ENCODE results near the gene TSPAN11. TPM values are rescaled to one million over a fixed set of nuclear protein-coding genes. Genes with fewer than 3 reads are reported as not detected.

Gene TSPAN11
- total RNA-seq, 5 donors from 2014 or later (not counting 1 experiment from before 2014, with no cell fraction given) = not detected

DNA sequence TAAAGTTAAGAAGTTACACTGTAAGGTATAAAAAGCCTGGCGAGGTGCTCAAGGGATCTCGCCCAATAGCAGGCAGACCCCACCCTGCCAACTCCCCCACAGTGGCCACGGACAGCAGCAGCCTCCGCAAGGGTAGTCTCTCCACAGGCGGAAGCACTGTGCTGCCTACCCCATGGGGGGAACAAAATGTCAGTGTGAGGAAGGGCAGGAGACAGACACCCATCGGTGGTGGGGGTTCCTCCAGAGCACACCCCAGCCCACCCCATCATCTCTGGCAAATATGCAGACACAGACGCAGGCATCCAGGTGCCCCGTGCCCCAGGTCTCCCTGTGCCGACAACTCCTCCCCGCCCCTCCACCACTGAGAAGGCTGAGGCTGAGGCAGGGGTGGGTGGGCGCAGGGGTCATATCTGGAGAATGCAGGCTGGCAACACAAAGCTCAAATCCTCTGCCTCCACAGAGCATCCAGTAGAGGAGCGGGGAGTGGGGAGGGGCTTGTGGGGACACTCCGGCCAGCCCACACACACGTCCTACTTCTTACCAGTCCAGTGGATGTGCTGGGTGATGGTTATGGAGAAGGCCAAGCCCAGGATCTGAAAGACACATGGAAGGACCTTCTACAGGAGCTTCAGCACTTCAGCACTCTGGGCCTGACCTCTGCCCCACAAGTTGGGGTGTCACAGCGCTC lies 78.9 kb downstream of the TSPAN11 start:
- H3K27ac ChIP-seq (ENCODE audit: low read length) = no peak overlapping the region
- H3K4me1 ChIP-seq (ENCODE audit: control insufficient read depth in 1 of 2, extremely low read depth in 1 of 2, insufficient read depth in 2 of 2, low read length in 2 of 2) = no peaks in the 10 kb centered on the region
- DNase-seq = no peak
- ATAC-seq (replicated peaks in 1 of 4) = no peak
- Mint-ChIP-seq H3K36me3 (no peaks in the 10 kb centered on the region), H3K27ac (no peak overlapping the region), H3K4me3 (no peak overlapping the region), H3K27me3 (peaks cover 0 to 6% of the 10 kb centered on the region in 2 donors), H3K4me1 (no peaks in the 10 kb centered on the region), H3K9me3 (no peaks in the 10 kb centered on the region)
- H3K27me3 ChIP-seq (replicated peaks in 1 of 2; ENCODE audit: control insufficient read depth in 2 of 2, extremely low read depth in 1 of 2, insufficient read depth in 2 of 2, low read length in 1 of 2) = peaks cover 0 to 33% of the 10 kb centered on the region in 2 experiments
- no peak overlapping the region for H3K4me3 ChIP-seq (ENCODE audit: control insufficient read depth in 1 of 2, extremely low read depth in 1 of 2, low read length in 1 of 2)
- 88% methylated on average over 3 of the region's 15 CpGs for WGBS (ENCODE audit: insufficient coverage)
- ChIA-PET POLR2A (no interaction called here), CTCF (no interaction called here)
- no peaks in the 10 kb centered on the region for H3K36me3 ChIP-seq (ENCODE audit: control insufficient read depth in 2 of 2, extremely low read depth in 1 of 2, insufficient read depth in 1 of 2, low read length in 1 of 2)
- no peaks in the 10 kb centered on the region for H3K9me3 ChIP-seq

DNA sequence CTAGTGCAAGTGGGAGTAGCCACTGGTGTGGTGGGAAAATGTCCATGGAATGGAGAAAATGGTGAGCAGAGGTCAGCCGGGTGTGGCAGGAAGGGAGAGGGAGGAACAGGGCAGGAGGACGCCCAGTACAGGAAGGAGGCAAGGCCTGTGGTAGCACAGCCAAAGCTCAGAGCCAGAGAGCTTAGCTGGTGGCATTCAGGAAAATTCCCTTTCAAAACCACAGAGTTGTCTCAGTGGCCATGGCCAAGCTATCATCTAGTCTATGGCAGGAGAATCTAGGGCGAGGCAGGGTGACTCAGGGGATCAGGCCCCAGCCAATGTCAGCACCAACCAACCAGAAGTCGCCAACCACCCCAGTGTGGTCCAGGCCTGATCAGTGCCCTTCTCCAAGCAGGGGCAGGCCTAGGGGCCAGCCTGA lies 79.4 kb downstream of the TSPAN11 start:
- H3K36me3 Mint-ChIP-seq = no peaks in the 10 kb centered on the region
- no peak overlapping the region for H3K4me3 ChIP-seq (ENCODE audit: control insufficient read depth in 1 of 2, extremely low read depth in 1 of 2, low read length in 1 of 2)
- ATAC-seq (replicated peaks in 1 of 4) (no peak), DNase-seq (no peak)
- ChIA-PET POLR2A (no interaction called here), CTCF (no interaction called here)
- no peaks in the 10 kb centered on the region for H3K9me3 ChIP-seq
- no peaks in the 10 kb centered on the region for H3K4me1 ChIP-seq (ENCODE audit: control insufficient read depth in 1 of 2, extremely low read depth in 1 of 2, insufficient read depth in 2 of 2, low read length in 2 of 2)
- 87% methylated on average over 4 of the region's 4 CpGs for WGBS (ENCODE audit: insufficient coverage)
- H3K4me1 Mint-ChIP-seq = no peaks in the 10 kb centered on the region
- peaks cover 0 to 3% of the 10 kb centered on the region in 2 donors for H3K27me3 Mint-ChIP-seq
- H3K27ac Mint-ChIP-seq = no peak overlapping the region
- no peak overlapping the region for H3K4me3 Mint-ChIP-seq
- H3K27me3 ChIP-seq (replicated peaks in 1 of 2; ENCODE audit: control insufficient read depth in 2 of 2, extremely low read depth in 1 of 2, insufficient read depth in 2 of 2, low read length in 1 of 2) = peaks cover 0 to 33% of the 10 kb centered on the region in 2 experiments
- no peaks in the 10 kb centered on the region for H3K36me3 ChIP-seq (ENCODE audit: control insufficient read depth in 2 of 2, extremely low read depth in 1 of 2, insufficient read depth in 1 of 2, low read length in 1 of 2)
- H3K27ac ChIP-seq (ENCODE audit: low read length) = no peak overlapping the region
- no peaks in the 10 kb centered on the region for H3K9me3 Mint-ChIP-seq

DNA sequence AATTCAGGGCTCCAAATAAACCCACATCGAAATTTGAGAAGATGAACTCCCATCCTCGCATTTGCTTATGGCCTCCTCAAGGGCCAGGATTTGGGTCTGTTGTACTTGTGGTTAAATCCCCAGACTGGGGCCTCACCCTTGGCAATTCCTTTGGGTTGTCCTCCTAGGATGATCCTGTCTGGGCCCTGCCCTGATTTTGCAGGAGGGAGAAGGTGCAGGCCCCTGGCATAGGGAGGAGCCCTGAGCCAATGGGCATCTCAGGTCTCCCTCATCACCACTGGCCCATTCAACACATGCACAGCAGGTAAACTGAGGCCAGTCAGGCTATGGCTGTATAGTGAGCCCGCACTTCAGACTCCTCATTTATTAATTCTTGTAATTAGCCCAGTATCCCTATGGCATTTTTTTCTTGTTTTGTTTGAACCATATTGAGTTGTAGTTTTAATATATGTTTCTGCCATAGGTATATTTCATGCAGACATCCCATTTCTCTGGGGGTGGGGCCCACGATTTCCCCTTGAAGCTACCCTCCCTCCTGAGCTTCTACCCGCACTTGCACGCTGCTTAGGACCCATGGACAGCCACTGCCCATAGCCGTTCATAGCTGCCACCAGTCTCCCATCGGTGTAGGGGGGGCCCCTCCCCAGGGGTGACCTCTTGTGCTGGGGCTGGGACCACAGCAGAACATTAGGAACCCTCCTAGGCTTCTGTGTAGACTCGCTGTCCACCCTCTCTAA lies 80.0 kb downstream of the TSPAN11 start:
- no peaks in the 10 kb centered on the region for H3K36me3 Mint-ChIP-seq
- no peaks in the 10 kb centered on the region for H3K36me3 ChIP-seq (ENCODE audit: control insufficient read depth in 2 of 2, extremely low read depth in 1 of 2, insufficient read depth in 1 of 2, low read length in 1 of 2)
- DNase-seq = no peak
- H3K27ac Mint-ChIP-seq = no peak overlapping the region
- CTCF ChIA-PET = no interaction called here
- 87% methylated on average over 3 of the region's 9 CpGs for WGBS (ENCODE audit: insufficient coverage)
- ATAC-seq (replicated peaks in 1 of 4) = no peak
- no peaks in the 10 kb centered on the region for H3K4me1 ChIP-seq (ENCODE audit: control insufficient read depth in 1 of 2, extremely low read depth in 1 of 2, insufficient read depth in 2 of 2, low read length in 2 of 2)
- H3K9me3 ChIP-seq = no peaks in the 10 kb centered on the region
- no peak overlapping the region for H3K4me3 ChIP-seq (ENCODE audit: control insufficient read depth in 1 of 2, extremely low read depth in 1 of 2, low read length in 1 of 2)
- no peak overlapping the region for H3K27ac ChIP-seq (ENCODE audit: low read length)
- H3K4me3 Mint-ChIP-seq = no peak overlapping the region
- H3K9me3 Mint-ChIP-seq = no peaks in the 10 kb centered on the region
- no peaks in the 10 kb centered on the region for H3K4me1 Mint-ChIP-seq
- POLR2A ChIA-PET = no interaction called here
- peaks cover 0 to 33% of the 10 kb centered on the region in 2 experiments for H3K27me3 ChIP-seq (replicated peaks in 1 of 2; ENCODE audit: control insufficient read depth in 2 of 2, extremely low read depth in 1 of 2, insufficient read depth in 2 of 2, low read length in 1 of 2)
- H3K27me3 Mint-ChIP-seq = peaks cover 0 to 3% of the 10 kb centered on the region in 2 donors

DNA sequence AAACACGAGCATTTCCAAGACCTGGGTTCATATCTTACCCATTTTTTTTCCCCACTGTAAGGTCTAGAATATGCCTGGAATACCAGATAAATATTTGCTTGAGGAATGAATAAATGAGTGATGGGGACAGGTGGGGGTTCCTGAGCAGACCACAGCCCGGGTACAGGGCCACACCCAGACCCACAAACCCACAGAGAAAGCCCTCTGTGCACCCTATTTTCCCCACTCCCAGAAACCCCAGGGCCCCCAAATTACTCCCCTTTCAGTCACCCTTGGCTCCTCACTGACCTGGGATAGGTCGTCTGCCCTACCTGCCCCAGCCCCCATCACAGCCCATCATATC lies 80.6 kb downstream of the TSPAN11 start:
- Histone ChIP-seq H3K9me3 (no peaks in the 10 kb centered on the region), H3K4me3 (ENCODE audit: control insufficient read depth in 1 of 2, extremely low read depth in 1 of 2, low read length in 1 of 2) (no peak overlapping the region), H3K27ac (ENCODE audit: low read length) (no peak overlapping the region), H3K27me3 (replicated peaks in 1 of 2; ENCODE audit: control insufficient read depth in 2 of 2, extremely low read depth in 1 of 2, insufficient read depth in 2 of 2, low read length in 1 of 2) (peaks cover 0 to 37% of the 10 kb centered on the region in 2 experiments), H3K36me3 (ENCODE audit: control insufficient read depth in 2 of 2, extremely low read depth in 1 of 2, insufficient read depth in 1 of 2, low read length in 1 of 2) (no peaks in the 10 kb centered on the region), H3K4me1 (ENCODE audit: control insufficient read depth in 1 of 2, extremely low read depth in 1 of 2, insufficient read depth in 2 of 2, low read length in 2 of 2) (no peaks in the 10 kb centered on the region)
- DNase-seq (no peak), ATAC-seq (replicated peaks in 1 of 4) (no peak)
- no peak overlapping the region for H3K27ac Mint-ChIP-seq
- H3K4me1 Mint-ChIP-seq = no peaks in the 10 kb centered on the region
- H3K27me3 Mint-ChIP-seq = peaks cover 1 to 5% of the 10 kb centered on the region in 2 donors
- no peaks in the 10 kb centered on the region for H3K36me3 Mint-ChIP-seq
- WGBS (ENCODE audit: insufficient coverage) = 67% methylated on average over 1 of the region's 3 CpGs
- CTCF ChIA-PET = interaction anchor here in 1 of 2 donors (0.5 kb wide), 1 partner anchor 266 kb away, joined by 3 read pairs; no protein-coding TSS in a partner anchor
- POLR2A ChIA-PET = no interaction called here
- H3K9me3 Mint-ChIP-seq = no peaks in the 10 kb centered on the region
- no peak overlapping the region for H3K4me3 Mint-ChIP-seq

DNA sequence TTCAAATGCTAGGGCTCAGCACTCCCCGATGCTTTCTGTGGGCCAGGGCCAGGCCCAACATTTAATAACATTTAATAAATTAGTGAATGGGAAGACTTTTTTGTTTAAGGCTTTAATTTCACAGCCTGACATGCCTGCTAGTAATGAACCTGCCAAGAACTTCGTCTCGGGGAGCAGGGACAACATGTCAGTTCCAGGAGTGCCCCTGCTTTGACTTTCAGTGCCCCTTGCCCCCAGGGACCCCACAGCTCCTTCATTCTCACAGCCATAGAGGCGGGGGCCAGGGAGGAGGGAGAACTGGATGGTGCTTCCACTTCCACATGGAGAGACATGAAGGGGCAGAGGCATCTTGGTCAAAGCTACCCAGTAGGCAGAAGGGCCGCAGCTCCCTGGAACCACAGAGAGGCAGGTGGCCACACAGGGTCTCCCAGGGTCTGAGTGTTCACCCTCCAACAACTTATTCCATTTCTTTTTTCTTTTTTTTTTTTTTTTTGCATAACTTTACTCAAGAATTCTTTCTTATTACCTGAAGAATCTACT lies 81.2 kb downstream of the TSPAN11 start:
- no peak for ATAC-seq (replicated peaks in 1 of 4)
- no peaks in the 10 kb centered on the region for H3K36me3 ChIP-seq (ENCODE audit: control insufficient read depth in 2 of 2, extremely low read depth in 1 of 2, insufficient read depth in 1 of 2, low read length in 1 of 2)
- WGBS (ENCODE audit: insufficient coverage) = 75% methylated on average over 3 of the region's 5 CpGs
- no peak overlapping the region for H3K27ac Mint-ChIP-seq
- no peaks in the 10 kb centered on the region for H3K9me3 Mint-ChIP-seq
- no peaks in the 10 kb centered on the region for H3K36me3 Mint-ChIP-seq
- H3K4me1 ChIP-seq (ENCODE audit: control insufficient read depth in 1 of 2, extremely low read depth in 1 of 2, insufficient read depth in 2 of 2, low read length in 2 of 2) = no peaks in the 10 kb centered on the region
- no peaks in the 10 kb centered on the region for H3K4me1 Mint-ChIP-seq
- peaks cover 0 to 33% of the 10 kb centered on the region in 2 experiments for H3K27me3 ChIP-seq (replicated peaks in 1 of 2; ENCODE audit: control insufficient read depth in 2 of 2, extremely low read depth in 1 of 2, insufficient read depth in 2 of 2, low read length in 1 of 2)
- no peak overlapping the region for H3K27ac ChIP-seq (ENCODE audit: low read length)
- H3K4me3 Mint-ChIP-seq = no peak overlapping the region
- CTCF ChIA-PET = interaction anchor here in 1 of 2 donors (0.5 kb wide), 1 partner anchor 265 kb away, joined by 3 read pairs; no protein-coding TSS in a partner anchor
- H3K9me3 ChIP-seq = no peaks in the 10 kb centered on the region
- no peak overlapping the region for H3K4me3 ChIP-seq (ENCODE audit: control insufficient read depth in 1 of 2, extremely low read depth in 1 of 2, low read length in 1 of 2)
- no peak for DNase-seq
- POLR2A ChIA-PET = no interaction called here
- peaks cover 7 to 11% of the 10 kb centered on the region in 2 donors for H3K27me3 Mint-ChIP-seq

DNA sequence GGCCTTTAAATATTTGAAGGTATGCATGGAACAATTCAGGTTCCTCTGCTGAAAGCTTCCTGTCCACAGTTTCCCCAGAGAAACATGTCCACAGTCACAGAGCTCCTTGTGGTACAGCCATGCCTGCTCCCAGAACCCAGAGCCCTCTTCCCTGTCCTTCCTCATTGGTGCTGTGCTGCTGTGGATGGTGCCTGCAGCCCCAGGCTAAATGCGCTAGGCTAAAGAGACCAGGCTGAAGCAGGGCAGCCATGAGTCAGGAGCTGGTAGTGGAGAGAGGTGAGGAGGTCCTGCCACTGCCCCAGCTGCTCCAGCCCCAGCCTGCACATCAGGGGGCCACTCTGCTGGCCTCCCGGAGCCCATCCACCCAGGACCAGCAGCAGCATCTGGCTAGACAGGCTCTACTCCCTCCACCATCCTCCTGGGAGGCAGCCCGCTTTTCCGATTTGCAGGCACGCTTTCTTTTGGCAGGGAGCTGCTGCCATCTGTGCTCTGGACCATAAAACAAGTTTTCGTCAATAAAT lies 81.8 kb downstream of the TSPAN11 start:
- H3K9me3 Mint-ChIP-seq = no peaks in the 10 kb centered on the region
- ChIA-PET CTCF (no interaction called here), POLR2A (no interaction called here)
- no peaks in the 10 kb centered on the region for H3K9me3 ChIP-seq
- H3K4me1 ChIP-seq (ENCODE audit: control insufficient read depth in 1 of 2, extremely low read depth in 1 of 2, insufficient read depth in 2 of 2, low read length in 2 of 2) = no peaks in the 10 kb centered on the region
- H3K27me3 ChIP-seq (replicated peaks in 1 of 2; ENCODE audit: control insufficient read depth in 2 of 2, extremely low read depth in 1 of 2, insufficient read depth in 2 of 2, low read length in 1 of 2) = peaks cover 0 to 32% of the 10 kb centered on the region in 2 experiments
- WGBS (ENCODE audit: insufficient coverage) = no CpG with 5 or more reads among the region's 6 CpGs
- H3K27ac Mint-ChIP-seq = no peak overlapping the region
- DNase-seq (no peak), ATAC-seq (replicated peaks in 1 of 4) (no peak)
- H3K36me3 Mint-ChIP-seq = no peaks in the 10 kb centered on the region
- H3K27me3 Mint-ChIP-seq = peaks cover 10 to 14% of the 10 kb centered on the region in 2 donors
- H3K4me1 Mint-ChIP-seq = no peaks in the 10 kb centered on the region
- H3K36me3 ChIP-seq (ENCODE audit: control insufficient read depth in 2 of 2, extremely low read depth in 1 of 2, insufficient read depth in 1 of 2, low read length in 1 of 2) = no peaks in the 10 kb centered on the region
- H3K4me3 Mint-ChIP-seq = no peak overlapping the region
- no peak overlapping the region for H3K27ac ChIP-seq (ENCODE audit: low read length)
- H3K4me3 ChIP-seq (ENCODE audit: control insufficient read depth in 1 of 2, extremely low read depth in 1 of 2, low read length in 1 of 2) = no peak overlapping the region

Measured in T-cell (primary cell).